Hematopoietic multipotent progenitor cell treated with erythropoietin and hydrocortisone succinate and interleukin-3 and kit ligand, for 6 days (in vitro differentiated cells): ENCODE results near the gene GOLGA6L10.
A peak's percentile ranks its signal among the peaks of the same experiment; 100 is the strongest.
"Not testable (repeated sequence)": the region's sequence is repeated elsewhere in the genome, so short reads cannot be mapped to it uniquely, and the experiment has no call there.

Experiments used
- DNase-seq: peaks from one replicate; pipeline ENCODE4 v3.0.0-alpha.2; 2015

The GOLGA6L10 gene

DNA sequence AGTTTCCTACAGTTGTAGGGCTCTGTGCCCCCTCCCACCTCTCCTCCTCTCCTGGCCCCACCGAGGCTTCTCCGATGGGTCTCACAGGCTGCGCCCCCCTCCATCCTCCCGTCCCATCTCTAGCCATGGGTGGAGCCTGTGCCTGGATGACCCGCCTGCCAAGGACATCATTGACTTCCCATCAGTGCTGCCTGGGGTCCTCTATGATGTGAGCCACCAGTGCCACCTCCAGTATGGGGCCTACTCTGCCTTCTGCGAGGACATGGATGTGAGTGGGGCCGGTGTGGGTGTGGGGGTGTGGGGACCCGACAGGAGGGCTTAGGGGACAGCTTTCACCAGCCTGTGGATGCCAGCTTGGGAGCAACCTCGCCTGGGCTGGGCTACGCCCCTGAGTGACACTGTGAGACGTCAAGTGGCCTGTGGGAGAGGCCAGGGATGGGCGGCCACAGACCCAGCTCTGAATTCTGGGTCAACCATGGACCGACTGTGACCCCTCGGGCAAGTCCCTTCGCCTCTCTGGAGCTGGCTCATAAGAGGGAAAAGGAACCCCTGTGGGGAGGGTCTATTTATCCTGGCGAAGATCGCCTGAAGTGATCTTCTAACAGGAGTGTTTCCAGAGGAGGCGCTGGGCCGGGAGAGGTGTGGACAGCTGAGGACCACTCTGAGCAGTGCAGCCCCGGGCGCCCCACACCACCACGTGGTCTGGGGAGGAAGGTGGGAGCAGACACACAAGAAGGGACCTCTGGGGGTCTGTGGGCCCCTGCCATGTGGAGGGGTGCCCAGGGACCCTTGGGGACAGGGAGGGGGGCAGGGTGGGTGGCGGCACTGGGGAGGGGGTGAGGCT, 32.8 kb downstream of the GOLGA6L10 start:
- not testable (repeated sequence) for DNase-seq

DNA sequence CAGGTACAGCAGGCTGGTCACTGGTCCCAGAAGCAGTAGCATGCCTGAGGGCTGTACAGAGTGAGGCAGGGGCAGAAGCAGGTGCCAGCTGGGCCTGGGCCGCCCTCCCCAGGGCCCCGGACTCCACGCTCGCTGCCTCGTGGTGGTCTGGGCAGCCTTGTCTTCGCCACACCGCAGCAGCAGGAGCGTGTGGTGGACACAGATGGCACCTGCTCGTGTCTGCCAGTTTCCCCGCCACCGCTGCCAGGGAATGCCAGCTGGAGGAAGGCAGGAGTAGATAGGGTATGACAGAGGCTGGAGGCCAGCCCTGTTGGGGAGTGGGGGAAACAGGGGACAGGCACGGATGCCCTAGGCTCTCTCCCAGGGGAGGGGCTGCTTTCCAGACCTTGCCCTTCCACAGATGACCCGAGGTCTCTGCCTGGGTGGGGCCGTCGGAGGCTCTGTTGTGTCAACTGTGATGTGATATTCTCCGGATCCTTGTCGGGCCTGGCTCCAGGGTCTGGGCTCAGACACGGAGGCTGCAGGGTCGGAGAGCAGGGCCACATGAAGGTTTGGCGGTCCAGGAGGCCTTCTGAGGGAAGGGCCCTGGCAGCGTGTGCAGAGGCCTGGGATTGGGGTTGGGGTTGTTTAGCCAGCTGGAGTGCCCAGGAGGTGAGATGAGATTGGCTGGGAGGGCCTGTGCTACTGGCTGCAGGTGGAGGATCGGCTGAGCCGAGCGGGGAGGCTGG, 33.6 kb downstream of the GOLGA6L10 start:
- DNase-seq = no peak

DNA sequence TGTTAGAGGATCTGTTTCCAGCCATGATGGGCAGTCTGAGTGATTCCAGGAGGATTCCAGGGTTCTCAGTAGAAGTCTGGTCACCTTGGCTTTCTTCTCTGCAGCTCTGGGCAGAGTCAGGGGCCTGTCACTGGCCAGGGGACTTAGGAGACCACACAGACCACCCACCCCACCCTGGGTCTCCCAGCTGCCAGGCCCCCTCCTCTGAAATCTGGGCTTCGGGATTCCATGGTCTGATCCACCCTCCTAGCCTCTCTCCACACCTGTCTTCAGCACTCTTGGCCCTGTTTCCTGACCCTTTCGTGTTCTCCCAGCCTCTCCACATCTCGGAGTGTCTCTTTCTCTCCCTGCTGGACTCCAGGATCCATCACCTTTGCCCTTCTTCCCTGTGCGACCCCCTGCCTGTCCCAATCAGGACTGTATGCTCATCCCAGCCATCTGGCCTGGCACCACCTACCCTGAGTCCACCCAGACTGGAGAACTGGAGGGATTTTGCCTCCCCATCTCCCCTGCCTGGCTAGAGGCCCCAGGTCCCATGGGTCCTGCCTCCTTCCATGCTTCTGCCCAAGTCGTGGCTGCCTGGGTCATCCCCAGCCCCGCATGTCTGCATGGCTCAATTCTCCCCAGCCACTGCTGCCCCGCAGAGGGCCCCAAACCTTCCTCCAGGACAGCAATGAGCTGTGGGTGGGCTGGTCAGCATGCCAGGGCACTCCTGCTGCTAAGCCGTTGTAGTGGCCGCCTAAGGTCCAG, 34.3 kb downstream of the GOLGA6L10 start:
- no peak for DNase-seq

DNA sequence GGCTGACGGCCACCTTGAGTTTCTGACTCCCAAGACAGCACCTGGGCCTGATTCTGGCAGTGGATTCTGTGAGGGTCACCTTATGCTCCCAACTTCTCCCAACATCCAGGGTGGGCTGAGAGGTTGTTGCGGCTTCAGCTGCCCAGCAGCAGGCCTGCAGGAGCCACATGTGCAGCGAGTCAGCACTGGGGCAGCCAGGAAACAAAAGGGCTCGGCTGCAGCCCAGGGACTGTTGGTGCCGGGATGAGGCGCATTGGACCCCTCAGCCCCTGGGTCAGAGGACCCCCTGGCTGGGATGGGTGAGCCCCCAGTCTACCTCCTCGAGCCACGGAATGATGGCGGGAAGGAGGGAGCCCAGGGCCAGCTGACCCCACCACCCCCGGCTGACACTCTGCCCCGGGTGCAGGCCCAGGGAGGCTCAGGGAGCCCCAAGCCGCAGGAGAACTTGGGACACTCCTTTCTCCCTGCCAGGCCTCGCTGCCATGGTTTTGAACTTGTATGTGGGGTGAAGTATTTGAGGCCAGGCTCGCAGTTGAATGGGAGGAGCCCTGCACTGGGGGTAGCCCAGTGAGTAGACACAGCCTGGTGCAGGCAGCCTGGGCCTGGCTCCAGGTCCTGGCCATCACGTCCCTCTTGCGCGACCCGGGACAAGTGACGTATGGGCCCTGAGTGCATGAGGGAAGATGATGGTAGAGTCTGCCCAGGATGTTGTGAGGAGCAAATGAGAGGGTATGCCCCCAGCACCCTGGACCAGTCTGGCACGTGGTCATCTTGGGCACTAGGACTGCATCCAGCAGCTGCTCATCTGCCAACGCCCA, 35.1 kb downstream of the GOLGA6L10 start:
- not testable (repeated sequence) for DNase-seq

DNA sequence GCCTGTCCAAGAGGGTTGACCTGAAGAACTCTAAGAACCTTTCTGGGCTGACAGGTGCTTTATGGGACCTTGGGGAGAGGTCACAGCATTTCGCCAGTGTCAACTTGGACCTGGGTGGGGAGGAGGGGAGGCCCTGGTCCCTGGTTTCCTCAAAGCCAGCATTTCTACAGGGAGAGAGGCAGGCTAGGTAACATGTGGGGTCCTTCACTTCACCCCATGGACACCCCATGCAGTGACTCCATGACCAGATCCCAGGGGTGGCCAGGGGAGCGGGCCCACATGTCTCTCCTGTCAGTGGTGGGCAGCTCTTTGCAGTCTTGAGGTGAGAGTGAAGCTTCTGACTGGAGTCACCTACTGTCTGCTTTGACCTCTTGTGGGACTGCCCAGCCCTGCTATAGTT, 35.8 kb downstream of the GOLGA6L10 start:
- DNase-seq = no peak

DNA sequence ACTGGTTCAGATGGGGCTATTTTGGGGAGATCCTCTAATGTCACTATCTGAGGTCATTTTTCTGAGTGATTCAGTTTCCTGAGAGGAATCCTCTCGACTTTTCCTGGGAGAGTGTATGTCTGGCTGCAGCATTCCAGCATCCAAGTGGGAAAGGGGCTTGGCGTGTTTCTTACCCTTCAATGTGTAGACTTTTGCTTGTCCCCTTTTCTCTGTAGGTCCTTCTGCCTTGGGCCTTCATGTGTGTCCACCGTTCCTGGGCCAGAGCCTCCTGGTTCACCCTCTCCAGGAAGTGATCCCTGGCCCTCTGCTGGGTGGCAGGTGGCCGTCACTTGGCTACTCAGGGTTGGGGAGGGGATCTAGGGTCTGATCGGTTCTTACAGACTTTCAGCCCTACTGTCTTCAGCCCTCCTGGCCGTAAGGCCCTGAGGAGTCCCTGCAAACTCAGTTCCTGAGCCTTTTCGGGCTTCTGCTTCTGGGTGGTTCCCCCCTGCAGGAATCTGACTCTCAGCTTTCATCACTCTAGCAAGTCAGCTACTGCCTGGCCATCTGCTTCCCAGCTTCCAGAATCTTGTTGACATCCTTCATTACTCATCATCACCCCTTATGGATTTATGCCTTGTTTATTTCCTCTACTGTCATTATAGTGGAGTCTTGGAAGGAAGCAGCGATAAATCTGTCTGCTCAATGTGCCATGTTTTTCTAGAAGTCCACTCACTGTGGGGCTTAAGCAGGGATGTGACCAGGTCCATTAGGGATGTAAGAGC, 36.5 kb downstream of the GOLGA6L10 start:
- DNase-seq = no peak

DNA sequence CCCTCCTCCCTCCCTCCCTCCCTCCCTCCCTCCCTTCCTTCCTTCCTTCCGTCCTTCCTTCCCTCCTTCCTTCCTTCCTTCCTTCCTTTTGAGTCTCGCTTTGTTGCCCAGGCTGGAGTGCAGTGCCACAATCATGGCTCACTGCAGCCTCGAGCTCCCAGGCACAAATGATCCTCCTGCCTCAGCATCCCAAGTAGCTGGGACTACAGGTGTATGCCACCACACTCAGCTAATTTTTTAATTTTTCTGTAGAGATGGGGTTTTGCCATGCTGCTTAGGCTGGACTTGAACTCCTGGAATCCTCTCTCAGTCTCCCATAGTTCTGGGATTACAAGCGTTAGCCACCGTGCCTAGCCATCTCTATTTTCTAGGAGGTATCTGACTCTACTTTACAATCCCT, 38.0 kb downstream of the GOLGA6L10 start:
- DNase-seq = not testable (repeated sequence)

DNA sequence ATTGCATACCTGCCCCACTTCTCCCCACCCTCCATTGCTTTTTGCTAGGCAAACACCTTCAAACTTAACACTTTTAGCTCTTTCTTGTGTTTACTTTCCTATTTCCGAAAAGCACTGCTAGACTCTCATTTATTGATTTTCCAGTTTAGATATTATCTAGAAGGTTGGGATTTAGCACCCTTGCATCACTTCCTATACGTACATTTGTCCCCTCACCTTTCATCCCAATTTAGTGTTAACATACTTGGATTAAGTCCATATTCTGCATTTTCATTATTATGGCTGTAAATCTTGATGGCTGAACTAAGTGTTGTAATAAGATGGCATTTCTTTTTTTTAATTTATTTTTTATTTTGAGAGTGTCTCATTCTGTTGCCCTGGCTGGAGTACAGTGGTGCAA, 39.5 kb downstream of the GOLGA6L10 start:
- DNase-seq = no peak

DNA sequence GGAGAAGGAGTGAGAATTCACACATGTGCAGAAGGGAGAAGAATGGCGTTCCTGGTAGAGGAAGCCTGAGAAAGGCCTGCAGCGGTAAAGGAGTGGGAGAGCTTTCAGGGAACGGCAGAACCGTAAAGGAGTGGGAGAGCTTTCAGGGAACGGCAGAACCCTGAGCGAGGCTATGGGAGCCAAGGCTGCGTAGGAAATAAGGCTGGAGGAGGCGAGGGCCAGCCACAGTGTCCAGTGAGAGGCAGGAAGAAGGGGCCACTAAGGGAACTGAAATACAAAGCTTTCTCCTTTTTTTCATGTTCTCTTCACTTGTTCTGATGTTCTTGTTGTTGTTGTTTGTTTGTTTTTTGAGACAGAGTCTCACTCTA, 41.6 kb downstream of the GOLGA6L10 start:
- no peak for DNase-seq

DNA sequence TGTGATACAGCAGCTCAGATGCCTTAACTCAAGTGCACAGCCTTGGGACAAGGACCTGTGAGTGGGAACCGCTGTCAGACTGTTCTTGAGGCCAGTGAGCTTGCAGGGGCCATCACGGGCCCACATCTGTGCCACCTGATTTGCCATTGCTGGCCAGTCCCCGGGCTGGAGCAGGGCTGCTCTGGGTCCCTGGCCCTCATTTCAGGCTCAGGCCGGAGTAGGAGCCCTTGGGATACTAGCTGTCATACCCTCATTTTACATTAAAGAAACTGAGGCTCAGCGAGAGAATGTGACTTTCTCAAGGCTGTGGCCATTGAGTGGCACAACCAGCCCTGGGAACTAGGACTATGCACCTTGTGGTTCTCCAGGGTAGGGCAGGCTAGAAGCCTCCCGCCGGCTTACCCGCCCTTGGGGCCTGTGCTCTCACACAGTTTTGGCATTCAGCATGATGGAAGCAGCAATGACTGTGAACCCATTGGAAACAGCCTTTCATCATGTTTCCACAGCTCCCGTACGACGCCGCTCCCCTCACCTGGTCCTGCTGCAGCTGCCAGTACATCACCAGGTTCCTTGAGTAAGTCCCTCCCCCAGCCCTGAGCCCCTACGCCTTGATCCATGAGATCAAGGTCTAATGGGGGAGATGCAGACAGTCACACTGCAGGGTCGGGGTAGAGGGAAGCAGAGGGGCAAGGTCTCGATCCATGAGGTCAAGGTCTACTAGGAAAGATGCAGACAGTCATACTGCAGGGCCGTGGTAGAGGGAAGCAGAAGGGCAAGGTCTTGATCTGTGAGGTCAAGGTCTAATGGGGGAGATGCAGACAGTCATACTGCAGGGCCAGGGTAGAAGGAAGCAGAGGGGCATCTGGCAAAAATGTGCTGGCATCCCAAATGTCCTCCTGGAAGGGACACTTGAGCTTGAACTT, 42.2 kb downstream of the GOLGA6L10 start:
- peak; percentile 18 for DNase-seq

DNA sequence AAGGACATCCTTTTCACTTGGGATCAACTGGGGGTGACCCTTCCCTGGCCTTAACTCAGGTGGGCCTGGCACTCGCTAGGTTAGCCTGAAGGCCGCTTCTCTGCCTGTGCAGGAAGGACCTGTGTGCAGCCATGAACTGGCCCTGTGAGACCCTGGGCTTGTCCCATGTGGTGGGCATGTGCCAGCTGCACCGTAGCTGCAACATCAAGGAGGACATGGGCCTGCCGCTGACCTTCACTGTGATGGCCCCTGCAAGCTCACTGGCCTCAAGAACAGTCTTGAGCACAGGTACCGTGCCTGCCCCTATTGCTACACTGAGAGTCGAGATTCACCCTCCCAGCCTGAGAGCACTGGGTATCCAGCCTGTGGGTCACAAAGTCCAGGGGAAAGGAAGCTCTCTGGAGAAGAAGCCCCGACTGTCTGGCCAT, 43.6 kb downstream of the GOLGA6L10 start:
- no peak for DNase-seq

DNA sequence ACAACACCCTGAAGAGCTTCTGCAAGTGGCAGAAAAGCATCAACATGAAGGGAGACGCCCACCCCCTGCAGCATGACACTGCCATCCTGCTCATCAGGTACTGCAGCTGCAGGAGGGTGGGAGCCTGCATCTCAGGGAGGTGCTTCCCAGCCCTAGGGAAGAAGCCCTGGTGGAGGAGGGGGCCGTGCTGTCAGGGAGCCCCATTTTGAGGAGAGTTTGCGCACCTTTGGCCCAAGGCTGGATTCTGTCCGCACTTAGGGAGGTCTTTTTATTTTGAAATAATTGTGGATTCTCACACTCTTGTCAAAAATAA, 44.5 kb downstream of the GOLGA6L10 start:
- no peak for DNase-seq

DNA sequence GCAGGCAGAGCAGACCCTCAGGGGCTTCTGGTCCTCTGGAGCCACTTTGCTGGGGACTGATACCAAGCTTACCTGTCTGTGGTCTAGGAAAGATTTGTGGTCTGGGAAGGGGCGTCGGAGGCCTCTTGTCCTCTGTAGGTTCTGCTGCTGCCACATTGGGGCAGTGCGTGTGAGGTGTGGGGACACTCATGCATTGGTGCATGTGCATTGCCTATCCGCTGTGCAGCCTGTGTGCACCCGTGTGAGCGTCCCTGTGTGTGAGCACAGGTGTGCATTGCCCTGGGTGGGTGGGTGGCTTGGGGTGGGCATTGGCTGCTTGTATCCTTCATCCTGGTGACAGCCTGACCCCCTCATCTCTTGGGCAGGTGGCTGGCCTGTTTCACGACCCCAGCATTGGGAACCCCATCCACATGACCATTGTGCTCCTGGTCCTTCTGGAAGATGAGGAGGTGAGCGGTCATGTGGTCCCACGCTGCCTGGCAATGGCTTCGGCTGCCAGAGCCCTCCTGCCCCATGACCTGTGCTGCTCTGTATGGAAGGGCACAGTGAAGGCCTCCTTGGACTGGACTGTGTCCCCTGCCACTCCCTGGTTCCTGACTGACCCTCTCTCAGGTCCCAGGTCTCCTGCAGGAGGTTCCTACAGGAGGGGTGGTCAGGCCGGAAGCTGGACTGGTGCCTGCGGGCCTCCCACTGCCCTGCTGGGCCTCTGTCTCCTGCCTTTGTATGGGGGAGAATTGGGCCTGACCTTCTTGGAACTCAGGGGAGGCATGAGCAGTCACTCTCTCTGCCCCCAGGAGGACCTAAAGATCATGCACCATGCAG, 45.1 kb downstream of the GOLGA6L10 start:
- DNase-seq = no peak

DNA sequence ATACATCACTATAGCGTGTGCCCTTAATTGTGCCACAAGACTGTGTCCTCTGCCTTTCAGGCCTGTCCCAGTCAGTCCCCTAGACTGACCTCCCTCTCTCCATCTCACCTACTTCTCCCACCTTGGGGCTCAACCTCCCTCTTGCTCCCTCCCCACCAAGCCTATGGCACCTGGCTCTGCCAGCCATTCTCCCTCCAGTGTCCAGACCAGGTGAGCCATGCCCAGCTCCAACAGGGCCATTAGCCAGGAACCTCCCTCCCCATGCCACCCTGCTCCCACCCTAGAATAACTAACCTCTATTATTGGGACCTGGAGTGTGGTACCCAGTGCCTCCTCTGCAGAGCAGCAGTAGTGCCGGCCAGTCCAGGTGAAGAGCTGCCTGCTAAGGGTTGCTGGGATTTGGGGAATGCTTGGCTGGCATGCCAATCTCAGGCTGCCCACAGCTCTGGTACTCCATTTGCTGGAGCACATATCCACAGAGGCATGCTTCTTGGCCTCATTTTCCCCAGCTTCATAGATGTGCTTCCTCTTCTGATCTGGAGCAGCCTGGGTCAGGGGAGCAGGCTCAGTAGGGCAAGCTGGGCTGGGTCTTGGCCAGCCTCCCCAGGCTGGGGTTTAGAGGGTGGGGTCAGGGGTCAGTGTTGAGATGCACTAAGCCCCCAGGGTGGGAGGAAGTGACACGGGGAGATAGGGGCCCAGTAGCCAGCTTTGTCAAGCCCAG, 47.8 kb downstream of the GOLGA6L10 start:
- no peak for DNase-seq

DNA sequence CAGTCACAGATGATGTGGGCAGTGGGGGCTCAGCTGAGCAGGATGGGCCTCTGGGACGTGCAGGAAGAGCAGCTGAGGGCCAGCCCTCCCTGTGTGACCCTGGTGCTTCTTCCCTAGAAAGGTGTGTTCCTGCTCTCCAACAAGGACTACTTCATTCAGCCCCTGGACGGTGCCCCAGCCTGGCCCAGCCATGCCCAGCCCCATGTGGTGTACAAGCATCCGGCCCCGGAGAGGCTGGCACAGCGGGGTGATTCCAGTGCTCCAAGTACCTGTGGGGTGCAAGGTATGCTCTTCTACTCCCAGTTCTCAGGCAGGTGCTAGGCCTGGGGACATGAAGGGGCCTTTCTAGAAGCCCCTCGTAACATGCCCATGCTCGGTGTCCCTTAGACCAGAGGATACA, 48.4 kb downstream of the GOLGA6L10 start:
- no peak for DNase-seq

DNA sequence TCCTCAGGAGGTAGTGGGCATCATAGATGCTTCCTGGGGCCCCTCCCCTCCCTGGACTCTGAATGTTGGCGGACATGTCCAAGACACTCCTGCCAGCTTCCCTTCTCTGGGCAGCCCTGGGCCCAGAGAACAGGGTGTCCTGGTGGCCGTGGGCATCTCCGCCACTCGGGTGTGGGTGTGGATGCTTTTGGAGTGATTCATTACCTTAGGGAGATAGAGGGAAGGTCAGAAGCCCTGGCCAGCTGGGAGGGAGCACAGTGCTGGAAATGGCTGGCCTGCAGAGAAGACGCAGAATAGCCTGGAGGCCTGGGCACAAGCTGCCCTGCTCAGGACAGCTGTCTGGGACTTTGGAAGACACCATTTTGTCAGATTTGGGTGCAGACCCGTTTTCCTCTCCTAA, 48.9 kb downstream of the GOLGA6L10 start:
- DNase-seq = not testable (repeated sequence)

DNA sequence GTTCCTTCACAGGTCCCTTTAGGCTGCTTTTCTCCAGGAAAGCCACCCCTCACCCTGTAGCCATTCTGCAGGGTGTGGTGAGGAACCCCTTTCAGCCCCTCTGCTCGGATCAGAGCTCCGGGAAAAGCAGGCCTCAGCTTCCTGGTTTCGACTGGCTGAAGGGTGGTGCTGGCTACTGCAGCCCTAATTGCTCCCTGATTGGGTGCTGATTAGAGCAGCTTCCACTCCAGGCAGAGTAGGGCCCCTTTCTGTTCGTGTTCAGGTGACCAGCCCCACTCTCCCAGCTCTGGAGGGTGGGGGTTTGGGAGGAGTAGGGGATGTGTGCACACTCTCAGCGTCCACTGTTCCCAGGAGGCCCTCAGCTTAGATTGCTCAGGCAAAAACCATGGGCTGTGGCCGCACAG, 49.8 kb downstream of the GOLGA6L10 start:
- not testable (repeated sequence) for DNase-seq

DNA sequence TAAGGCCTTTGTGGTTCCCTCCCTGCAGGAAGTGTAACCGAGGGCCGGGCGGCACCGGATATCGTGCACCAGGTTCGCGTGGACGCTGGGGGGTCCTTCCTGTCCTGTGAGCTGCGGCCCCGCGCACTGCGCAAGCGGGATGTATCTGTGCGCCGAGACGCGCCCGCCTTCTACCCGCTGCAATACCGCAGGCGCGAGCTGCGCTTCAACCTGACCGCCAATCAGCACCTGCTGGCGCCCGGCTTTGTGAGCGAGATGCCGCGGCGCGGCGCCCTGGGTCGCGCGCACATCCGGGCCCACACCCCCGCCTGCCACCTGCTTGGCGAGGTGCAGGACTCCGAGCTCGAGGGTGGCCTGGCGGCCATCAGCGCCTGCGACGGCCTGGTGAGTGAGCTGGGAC, 50.8 kb downstream of the GOLGA6L10 start:
- peak; percentile 42 for DNase-seq

DNA sequence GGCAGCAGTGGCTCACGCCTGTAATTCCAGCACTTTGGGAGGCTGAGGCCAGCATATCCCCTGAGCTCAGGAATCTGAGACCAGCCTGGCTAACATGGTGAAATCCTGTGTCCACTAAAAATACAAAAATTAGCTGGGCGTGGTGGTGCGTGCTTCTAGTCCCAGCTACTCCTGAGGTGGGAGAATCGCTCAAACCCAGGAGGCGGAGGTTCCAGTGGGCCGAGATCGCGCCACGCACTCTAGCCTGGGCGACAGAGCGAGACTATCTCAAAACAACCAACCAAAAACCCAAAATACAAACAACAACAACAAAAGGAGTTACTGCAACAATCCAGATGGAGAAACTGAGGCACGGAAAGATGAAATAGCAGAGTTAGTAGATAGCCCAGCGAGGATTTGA, 51.2 kb downstream of the GOLGA6L10 start:
- no peak for DNase-seq
